GM21390 (cell line): ENCODE measurements around the gene ITGAD.

Source experiments
- ATAC-seq: cut with Tn5 transposase; IDR thresholded peaks from one replicate; pipeline ENCODE4 v1.9.1; 2021; ENCODE audit not compliant: unreplicated experiment

Gene ITGAD

DNA sequence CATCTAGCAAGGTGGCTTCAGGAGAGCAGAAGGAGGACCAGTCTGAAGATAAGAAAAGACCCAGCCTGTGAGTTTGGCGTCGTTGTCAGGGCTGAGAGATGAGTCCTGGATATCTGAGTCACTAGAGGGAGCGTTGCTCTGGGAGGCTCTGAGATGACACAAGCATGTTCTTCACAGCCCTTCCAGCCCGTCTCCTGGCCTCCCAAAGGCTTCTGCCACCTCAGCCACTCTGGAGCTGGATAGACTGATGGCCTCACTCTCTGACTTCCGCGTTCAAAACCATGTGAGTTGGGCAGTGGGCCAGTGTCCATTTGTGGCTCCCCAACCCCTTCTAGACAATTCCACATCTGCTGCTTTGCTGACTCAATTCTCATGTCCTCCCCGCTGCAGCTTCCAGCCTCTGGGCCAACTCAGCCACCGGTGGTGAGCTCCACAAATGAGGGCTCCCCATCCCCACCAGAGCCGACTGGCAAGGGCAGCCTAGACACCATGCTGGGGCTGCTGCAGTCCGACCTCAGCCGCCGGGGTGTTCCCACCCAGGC is 81.1 kb downstream of the ITGAD start:
- no peak for ATAC-seq

DNA sequence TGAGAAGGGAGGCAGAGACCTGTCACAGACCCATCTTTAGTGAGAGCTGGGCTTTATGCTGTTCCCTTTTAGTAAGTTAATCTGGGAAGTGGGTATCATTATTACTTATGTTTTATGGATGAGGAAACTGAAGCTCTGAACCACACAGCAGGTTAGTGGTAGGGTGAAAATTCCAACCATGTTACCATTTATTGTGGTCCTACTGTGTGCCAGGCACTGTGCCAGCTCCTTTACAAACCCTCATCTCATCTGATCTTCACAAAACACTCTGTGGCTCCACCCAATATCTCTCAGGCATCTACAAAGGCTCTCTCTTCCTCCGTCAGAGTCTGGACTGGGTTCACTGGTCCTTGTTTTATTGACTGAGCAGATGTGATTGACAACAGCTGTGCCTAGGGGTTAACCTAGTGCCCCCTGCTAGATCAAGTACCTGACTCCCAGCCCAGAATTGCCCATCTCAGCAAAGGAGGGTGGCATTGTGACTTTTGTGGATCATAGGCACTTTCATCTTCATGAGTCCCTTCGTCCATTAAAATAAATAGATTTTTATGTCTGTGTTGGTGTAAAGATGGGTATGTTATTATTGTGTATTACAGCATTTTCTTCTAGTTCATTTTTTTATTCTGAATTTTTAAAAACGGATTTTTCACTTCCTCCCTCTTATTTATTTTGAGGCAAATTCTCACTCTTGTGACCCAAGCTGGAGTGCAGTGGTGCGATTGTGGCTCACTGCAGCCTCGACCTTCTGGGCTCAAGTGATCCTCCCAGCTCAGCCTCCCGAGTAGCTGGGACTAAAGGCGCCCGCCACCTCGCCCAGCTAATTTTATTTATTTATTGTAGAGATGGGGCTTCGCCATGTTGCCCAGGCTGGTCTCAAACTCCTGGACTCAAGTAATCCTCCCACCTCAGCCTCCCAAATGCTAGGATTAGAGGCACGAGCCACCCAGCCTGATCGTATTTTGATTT is 81.9 kb downstream of the ITGAD start:
- ATAC-seq: no peak

DNA sequence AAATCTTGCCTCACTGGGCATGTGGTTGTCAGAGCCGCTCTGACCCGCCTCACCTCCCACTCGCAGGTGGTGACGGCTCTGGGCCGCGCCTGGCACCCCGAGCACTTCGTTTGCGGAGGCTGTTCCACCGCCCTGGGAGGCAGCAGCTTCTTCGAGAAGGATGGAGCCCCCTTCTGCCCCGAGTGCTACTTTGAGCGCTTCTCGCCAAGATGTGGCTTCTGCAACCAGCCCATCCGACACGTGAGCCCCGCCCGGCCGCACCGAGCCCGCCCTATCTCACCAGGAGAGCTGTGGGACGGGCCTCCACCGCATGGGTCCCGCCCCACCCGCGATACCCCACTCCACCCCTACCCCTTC is 82.8 kb downstream of the ITGAD start:
- ATAC-seq: no peak
